Left renal pelvis (tissue), 4 donors: ENCODE results near the gene MRPL38. TPM values are rescaled to one million over a fixed set of nuclear protein-coding genes. Genes with fewer than 3 reads are reported as not detected.
"Not testable (repeated sequence)": the region's sequence is repeated elsewhere in the genome, so short reads cannot be mapped to it uniquely, and the experiment has no call there.

ENCODE experiments used
- DNase-seq, 4 donors: peaks; one replicate each; pipeline ENCODE4 v3.0.0-alpha.2; 2013; ENCODE audit warnings: low read depth in 4 of 4, low spot score in 3 of 4
- polyA plus RNA-seq, 4 donors: library from polyadenylated mRNA; unstranded; fragments of 120-200 nt; gene quantifications; one replicate each; pipeline ENCODE4 v1.2.1, GENCODE V29; 2013; ENCODE audit not compliant: insufficient read length in 4 of 4

MRPL38 gene
- polyA plus RNA-seq, 4 donors = 61.8 to 122 (median 76.3) TPM

- DNase-seq = no peak
Observed at GRCh38 chr17:75877752-75878173, 26.9 kb downstream of the MRPL38 start.

DNA sequence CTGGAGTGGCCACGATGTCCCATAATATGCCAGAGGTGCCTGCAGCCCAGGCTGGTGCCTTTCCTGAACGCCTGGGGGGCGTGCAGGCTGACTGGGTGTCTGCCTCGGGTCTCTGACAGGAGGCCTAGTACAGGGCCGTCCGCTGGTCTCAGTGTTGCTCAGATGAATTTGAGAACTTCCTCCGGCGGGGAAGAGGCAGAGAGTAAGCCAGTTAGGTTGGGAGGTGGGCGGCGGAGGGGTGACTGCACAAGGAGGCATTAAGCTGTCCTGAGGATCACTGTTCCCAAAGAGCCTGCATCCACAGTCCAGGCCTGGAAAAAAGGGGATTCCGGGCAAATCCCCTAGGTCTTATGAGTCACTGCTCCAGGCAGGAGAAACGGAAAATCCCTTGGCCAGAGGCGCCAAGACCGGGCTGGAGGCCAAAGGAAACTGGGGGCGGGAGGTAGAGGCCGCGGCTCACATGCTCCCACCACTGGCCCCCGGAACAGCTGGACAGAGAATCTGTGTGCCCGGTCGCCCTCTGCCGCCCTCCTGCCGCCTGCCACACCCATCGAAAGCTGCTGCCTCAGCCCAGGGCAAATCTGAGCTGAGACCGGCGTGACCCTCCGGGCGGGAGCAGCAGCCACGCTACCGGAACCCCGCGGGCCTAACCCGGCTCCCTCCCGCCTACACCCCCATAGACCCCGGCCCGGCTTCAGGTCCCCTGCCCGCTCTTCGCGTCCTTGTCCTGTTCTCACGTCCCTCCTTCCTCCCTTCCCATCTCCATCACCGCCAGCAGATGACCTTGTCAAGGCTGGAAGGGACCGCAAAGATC, 27.5 kb downstream of the MRPL38 start:
- DNase-seq = no peak

GRCh38 chr17:75876190-75876937, 28.3 kb downstream of the MRPL38 start:
- DNase-seq = no peak

DNA sequence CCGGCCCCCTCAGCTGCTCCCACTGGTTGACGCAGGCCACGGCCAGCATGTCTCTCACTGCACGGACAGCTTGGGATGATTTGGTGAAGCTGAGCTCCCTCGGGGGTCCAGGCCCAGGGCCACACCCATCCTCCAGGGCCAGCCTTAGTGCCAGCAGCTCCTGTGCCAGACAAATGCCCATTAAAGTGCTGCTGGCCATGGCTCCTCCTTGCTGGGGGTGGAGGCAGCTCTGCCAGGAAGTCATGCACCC, 28.8 kb downstream of the MRPL38 start:
- no peak for DNase-seq

- no peak for DNase-seq
Observed at GRCh38 chr17:75875182-75875939, 29.3 kb downstream of the MRPL38 start.

GRCh38 chr17:75874323-75875181, 30.1 kb downstream of the MRPL38 start:
- no peak for DNase-seq

DNA sequence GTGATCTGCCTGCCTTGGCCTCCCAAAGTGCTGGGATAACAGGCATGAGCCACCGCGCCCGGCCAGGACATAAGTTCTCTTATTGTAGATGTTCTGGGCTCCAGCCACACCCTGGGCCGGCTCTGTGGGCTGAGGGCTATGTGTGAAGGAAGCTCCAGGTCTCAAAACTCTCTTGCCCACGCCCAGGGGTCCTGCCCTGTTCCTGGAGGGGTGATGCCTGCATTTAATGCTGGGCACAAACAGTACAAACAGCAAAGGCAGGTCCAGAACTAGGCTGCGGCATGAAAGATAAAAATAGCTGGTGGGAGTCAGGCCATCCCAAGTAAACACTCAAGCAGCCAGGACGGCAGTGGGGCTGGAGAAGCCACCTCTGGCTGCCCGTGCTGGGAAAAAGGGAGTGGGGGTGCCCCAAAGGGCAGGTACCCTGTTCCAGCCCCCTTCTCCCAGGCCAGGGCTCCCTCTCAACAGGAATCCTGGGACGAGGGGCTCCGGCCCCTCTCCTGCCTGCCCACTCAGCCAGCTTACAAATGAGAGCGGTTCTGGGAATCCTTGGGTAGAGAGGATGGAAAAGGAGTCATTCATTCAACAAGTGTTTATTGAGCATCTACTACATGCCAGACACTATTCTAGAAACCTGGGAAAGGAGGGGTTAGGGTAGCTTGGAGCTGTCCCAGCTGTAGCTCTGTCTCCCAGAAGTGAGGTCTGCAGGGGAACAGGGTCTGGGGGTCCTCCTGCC, 30.9 kb downstream of the MRPL38 start:
- DNase-seq = no peak

- no peak for DNase-seq
Observed at GRCh38 chr17:75872434-75873351, 32.0 kb downstream of the MRPL38 start.

DNA sequence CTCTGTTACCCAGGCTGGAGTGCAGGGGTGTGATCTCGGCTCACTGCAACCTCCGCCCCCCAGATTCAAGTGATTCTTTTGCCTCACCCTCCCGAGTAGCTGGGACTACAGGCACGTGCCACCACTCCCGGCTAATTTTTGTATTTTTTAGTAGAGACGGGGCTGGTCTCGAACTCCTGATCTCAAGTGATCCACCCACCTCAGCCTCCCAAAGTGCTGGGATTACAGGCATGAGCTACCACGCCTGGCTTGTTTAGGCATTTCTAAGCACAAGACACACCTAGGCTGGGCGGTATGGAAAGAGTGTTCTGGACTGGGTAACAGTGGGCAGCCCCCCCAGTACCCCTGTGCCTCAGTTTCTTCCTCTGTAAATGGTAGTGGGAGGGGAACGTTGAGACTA, 34.5 kb downstream of the MRPL38 start:
- DNase-seq = not testable (repeated sequence)

DNA sequence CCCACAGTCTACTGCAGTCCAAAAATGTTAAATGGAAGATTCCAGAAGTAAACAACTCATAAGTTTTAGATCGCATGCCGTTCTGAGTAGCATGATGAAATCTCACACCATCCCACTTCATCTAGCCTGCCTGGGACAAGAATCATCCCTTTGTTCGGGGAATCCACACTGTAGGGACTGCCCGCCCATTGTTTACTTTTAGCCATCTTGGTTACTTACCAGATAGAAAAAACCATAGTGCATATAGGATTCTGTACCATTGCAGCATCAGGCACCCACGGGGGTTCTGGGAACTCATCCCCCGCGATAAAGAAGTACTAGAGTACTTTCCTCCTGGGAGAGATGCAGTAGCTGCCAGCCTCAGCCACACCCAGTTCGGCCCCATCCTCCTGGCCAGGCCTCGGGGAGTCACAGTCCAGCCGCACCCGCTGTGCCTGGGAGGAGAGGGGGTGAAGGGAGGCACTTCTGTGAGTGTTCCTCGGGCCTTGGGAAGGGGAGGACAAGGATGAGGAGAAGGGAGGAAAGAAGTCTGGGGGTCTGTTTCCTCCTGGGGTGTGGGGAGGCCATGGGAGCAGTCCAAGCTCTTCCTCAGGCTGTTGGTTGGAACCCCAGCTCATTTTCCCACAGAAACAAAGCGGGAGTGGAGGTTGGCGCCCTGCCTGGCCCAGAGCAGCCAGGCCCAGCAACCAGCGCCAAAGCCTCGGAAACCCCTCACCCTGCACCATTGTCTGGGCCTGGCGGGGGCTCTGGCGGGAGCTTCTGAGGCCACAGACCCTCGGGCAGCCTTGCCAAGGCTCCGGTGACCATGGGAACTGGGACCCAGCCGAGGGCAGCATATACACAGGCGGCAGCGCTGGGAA, 35.2 kb downstream of the MRPL38 start:
- DNase-seq = no peak

GRCh38 chr17:75868730-75869281, 35.9 kb downstream of the MRPL38 start:
- not testable (repeated sequence) for DNase-seq

DNA sequence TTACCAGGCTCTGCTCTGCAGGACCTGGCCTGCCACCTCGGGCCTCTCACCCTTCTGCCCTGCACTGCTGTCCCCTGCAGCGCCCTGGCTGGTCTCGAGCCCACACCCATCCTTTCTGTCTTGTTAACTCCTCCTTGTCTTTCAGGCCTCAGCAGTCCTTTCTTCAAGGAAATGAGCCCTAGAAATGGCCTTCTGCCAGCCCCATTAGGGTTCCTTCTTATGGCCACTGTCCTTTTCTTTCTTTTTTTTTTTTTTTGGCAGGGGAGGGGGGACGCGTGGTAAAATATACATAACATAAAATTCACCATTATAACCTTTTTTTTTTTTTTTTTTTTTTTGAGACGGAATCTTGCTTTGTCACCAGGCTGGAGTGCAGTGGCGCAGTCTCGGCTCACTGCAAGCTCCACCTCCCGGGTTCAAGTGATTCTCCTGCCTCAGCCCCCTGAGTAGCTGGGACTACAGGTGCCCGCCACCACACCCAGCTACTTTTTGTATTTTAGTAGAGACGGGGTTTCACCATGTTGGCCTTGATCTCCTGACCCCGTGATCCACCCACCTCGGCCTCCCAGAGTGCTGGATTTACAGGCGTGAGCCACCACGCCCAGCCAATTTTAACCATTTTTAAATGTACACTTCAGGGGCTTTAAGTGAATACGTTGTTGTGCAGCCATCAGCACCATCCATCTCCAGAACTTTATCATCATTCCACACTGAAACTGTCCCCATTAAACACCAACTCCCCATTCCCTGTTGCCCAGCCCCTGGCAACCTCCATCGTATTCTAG, 39.1 kb downstream of the MRPL38 start:
- not testable (repeated sequence) for DNase-seq

GRCh38 chr17:75864887-75865286, 39.8 kb downstream of the MRPL38 start:
- DNase-seq = not testable (repeated sequence)

- DNase-seq = peak in 2 of 4 donors; percentile 73 to 74
Observed at GRCh38 chr17:75864448-75864871, 40.2 kb downstream of the MRPL38 start.

- DNase-seq = no peak
Observed at GRCh38 chr17:75861927-75862317, 42.8 kb downstream of the MRPL38 start.

- DNase-seq = not testable (repeated sequence)
Observed at GRCh38 chr17:75859358-75859757, 45.3 kb downstream of the MRPL38 start.
